Bone marrow (tissue), 2 donors: ENCODE measurements around the gene PAGR1.
"Not testable (repeated sequence)": the region's sequence is repeated elsewhere in the genome, so short reads cannot be mapped to it uniquely, and the experiment has no call there.

Experiments used
- DNase-seq, 2 donors: peaks; one replicate each; lab custom pipeline; 2025; lab: John Stamatoyannopoulos, UW

Gene PAGR1

GRCh38 chr16:29812754-29813643, 3.0 kb upstream of the PAGR1 start:
- no peak for DNase-seq

- DNase-seq, result no peak
Observed at GRCh38 chr16:29813644-29814562, 2.0 kb upstream of the PAGR1 start.

DNA sequence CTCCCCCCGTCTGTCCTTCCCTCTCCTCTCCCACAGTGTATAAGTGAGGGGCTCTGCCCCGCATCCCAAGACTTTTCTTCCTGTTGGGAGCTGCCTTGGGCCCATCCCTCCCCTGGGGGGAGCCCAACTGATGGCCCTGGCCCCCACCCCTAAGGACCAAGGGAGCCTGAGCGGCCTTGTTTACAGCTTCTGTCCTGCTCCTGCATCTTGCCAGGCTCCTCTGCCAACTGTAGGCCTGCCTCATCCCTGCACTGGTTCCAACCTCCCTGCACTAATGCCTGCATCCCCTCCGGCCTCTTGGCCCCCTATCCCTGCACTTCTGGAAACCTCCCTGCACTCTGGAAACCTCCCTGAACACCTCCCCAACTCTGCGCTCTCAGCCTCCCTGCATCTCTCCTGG, 1.4 kb upstream of the PAGR1 start:
- DNase-seq, result no peak

DNA sequence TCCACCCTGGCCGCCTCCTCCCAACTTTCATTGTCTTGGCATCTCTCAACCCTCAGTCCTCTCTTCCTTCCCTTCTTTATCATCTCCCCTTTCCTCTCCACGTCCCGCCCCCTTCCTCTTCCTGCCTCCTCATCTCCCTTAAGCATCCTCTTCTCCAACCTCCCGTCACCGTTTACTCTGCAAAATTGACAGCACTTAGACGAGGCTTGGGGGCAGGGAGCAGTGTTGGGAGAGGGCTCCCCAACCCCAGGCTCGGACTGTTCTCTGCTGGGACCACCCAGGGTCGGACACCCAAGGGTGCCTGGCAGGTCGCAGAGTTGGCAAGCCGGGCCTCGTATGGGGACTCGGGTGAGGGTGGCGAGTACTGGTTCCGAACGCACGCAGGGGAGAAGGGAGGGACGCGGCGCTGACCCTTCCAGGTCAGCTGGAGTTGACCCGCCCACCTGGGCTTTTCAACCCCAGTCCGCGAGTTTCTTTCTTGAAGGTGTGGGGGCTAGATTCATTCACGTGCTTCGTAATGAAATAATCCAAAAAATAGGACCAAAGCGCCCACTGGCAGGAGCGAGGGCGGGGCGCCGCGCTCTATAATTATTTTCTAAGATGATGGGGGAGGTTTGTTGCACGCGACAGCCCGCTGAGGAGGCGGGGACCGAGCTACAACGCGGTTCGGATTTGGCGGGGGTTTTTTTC, 775 bp upstream of the PAGR1 start:
- no peak for DNase-seq

GRCh38 chr16:29816694-29817441, 916 bp downstream of the PAGR1 start:
- no peak for DNase-seq

DNA sequence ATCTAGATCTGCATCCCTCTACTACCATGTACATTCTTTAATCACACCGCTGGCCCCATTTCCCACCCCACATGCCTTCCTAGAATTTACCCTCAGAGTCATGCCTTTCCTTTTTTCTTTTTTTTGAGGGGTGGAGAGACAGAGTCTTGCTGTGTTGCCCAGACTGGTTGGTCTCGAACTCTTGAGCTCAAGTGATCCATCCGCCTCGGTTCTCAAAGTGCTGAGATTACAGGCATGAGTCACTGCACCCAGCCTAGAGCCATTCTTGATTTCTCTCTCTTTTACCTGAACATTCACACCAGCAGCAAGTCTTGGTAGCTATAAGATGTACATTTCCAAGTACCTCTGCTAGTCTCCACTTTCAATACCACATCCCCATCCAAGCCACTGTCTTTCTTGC, 2.1 kb downstream of the PAGR1 start:
- DNase-seq, result no peak

DNA sequence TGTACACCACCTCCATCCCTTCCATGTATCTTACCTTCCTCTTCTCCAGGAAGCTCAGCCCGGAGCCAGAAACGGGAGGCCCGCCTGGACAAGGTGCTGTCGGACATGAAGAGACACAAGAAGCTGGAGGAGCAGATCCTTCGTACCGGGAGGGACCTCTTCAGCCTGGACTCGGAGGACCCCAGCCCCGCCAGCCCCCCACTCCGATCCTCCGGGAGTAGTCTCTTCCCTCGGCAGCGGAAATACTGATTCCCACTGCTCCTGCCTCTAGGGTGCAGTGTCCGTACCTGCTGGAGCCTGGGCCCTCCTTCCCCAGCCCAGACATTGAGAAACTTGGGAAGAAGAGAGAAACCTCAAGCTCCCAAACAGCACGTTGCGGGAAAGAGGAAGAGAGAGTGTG, 3.6 kb downstream of the PAGR1 start:
- no peak for DNase-seq

- peak in 1 of 2 donors; percentile 42 for DNase-seq
Observed at GRCh38 chr16:29820271-29820701, 4.3 kb downstream of the PAGR1 start, which contains the start of gene MVP. Gene MVP (plus strand): TSS chr16:29820462. CDS start chr16:29830550, 10,088 bp downstream.

DNA sequence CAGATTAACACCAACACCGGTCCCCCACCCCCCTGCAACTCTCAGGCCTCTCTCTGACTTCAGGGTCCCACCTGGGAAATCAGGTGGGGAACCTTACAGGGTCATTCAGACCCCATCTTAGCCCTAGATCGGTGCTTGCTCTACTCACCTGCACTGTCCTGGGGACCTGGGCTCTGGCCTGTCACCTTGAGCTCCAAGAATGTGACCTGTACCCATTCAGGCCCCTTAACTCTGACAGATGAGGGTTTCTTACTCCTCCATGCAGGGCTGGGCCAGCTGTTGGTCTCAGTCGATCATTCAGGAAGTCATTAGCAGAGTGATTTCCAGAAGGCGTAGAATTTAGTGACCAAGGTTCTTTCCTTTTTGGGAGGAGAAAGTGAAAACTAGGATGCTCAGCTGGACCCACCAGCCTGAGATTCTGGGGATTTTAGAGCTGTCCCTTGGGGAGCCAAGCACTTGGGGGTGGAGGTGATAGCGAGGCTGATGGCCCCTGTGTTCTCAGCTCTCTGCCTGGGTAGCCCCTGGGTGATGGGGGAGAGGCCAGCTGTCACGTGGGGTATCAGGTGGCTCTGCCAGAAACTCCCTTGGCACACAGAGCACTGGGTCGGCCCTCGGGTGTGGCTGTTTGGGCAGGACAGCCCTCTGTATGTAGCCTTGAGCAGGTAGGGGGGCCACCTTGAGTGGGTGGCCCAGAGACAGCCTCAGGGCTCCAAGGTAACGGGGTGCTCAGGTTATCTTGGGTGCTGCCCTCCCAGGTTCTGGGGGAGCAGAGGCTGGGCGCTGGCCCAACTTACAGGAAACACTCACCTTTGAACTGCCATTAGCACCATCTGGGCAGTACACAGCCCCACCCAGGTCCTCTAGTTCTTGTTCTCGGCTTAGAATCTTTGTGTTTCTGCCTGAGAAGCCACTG, 5.0 kb downstream of the PAGR1 start:
- no peak for DNase-seq

- no peak for DNase-seq
Observed at GRCh38 chr16:29821643-29822115, 5.7 kb downstream of the PAGR1 start.

GRCh38 chr16:29824589-29825144, 8.7 kb downstream of the PAGR1 start:
- DNase-seq, result no peak

GRCh38 chr16:29825145-29826044, 9.4 kb downstream of the PAGR1 start:
- DNase-seq, result no peak

DNA sequence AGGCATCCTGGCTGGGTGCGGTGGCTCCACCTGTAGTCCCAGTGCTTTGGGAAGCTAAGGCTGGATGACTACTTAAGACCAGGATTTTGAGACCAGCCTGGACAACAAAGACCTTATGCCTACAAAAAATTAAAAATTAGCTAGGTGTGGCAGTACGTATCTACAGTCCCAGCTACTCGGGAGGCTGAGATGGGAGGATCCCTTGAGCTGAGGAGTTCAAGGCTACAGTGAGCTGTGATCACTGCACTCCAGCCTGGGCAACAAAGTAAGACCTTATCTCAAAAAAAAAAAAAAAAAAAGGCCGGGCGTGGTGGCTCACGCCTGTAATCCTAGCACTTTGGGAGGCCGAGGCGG, 10.4 kb downstream of the PAGR1 start:
- DNase-seq, result no peak

- no peak for DNase-seq
Observed at GRCh38 chr16:29830774-29831173, 14.8 kb downstream of the PAGR1 start.

GRCh38 chr16:29831490-29831889, 15.5 kb downstream of the PAGR1 start:
- no peak for DNase-seq

DNA sequence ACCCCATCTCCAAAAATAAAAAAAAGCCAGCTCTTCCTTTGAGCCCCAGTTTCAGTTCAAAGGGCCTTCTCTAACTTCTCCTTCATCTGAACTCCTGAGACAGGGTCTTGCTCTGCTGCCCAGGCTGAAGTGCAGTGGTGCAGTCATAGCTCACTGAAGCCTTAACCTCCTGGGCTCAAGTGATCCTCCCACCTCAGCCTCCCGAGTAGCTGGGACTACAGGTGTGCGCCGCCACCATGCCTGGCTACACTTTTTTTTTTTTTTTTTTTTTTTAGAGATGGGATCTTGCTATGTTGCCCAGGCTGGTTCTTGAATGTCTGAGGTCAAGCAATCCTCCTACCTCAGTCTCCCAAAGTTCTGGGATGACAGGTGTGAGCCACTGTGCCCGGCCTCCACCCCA, 17.3 kb downstream of the PAGR1 start:
- not testable (repeated sequence) for DNase-seq

DNA sequence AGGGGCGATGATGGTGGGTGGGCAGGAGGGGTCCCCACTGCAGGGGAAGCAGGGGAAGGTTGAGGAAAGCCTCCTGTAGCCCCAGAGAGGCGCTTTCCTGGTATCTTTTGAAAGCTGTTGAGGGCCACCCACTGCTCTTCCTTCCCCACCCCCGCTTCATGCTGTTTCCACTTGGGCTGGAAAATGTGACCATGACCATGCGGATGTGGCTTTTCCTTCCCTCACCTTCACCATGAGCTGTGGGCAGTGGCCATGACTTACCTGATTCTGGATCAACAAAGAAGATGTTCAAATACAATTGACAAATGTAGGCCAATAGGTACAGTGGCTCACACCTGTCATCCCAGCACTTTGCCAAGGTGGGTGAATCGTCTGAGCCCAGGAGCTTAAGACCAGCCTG, 18.1 kb downstream of the PAGR1 start:
- no peak for DNase-seq

- no peak for DNase-seq
Observed at GRCh38 chr16:29835926-29836325, 20.0 kb downstream of the PAGR1 start.

- DNase-seq, result no peak
Observed at GRCh38 chr16:29836623-29837022, 20.7 kb downstream of the PAGR1 start.
